Middle frontal gyrus (tissue), 1 donor: ENCODE results near the gene TEX44.

Source experiments
- DNase-seq: peaks from one replicate; pipeline ENCODE4 v3.0.0-alpha.2; 2015; ENCODE audit warnings: low spot score; ENCODE audit errors: extremely low spot score

The TEX44 gene

DNA sequence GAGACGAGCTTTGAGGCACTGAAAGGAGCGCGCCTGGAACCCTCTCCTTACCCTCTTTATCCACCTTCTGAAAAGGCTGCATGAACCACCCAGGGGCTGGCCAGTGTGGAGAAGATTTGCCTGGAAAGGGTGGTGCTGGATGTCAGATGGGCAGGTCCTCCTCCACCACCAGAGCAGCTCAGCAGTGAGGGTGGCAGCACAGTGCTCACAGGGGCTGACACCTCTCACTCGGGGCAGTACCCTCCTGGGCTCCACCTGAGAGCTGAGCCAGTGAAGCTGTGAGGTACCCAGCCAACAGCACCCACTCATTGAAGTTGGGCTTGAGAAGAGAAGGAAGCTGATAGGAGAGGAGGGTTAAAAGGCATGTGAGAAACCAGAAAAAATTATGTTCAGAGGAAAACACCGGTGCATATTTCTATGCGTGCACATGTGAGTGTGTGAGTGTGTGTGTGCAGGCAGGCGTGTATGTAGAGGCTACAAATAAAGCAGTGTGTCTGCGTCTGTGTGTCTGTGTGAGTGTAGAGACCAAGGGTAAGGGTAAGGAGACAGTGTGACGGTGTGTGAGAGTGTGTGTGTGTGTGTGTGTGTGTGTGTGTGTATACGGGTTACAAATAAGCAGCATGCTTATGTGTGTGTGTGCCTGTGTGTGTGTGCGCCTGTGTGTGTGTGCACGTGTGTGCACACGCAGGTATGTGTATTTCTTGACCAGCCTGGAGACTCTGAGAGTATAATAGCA is 40.7 kb downstream of the TEX44 start:
- DNase-seq: no peak

GRCh38 chr2:231634412-231634811 is 41.7 kb downstream of the TEX44 start:
- DNase-seq: no peak

- no peak for DNase-seq
Observed at GRCh38 chr2:231634951-231635875, 42.5 kb downstream of the TEX44 start.

DNA sequence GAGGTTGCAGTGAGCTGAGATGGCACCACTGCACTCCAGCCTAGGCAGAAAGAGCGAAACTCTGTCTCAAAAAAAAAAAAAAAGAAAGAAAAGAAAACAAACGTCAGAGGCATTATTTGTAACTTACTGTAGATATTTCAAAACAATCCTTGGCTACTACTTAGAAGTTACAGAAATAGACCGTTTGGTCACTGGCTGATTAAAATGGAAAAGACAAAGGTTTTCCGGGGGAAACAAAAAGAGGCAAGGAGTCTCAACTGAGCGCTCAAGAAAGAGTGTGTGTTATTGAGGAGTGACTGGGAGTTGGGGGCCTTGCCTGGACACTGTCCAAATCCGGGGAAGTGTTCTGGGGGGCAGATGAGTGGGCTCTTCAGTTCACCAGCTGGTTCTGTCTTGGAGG is 47.6 kb downstream of the TEX44 start:
- DNase-seq: no peak

- DNase-seq: no peak
Observed at GRCh38 chr2:231640641-231641111, 48.0 kb downstream of the TEX44 start.

DNA sequence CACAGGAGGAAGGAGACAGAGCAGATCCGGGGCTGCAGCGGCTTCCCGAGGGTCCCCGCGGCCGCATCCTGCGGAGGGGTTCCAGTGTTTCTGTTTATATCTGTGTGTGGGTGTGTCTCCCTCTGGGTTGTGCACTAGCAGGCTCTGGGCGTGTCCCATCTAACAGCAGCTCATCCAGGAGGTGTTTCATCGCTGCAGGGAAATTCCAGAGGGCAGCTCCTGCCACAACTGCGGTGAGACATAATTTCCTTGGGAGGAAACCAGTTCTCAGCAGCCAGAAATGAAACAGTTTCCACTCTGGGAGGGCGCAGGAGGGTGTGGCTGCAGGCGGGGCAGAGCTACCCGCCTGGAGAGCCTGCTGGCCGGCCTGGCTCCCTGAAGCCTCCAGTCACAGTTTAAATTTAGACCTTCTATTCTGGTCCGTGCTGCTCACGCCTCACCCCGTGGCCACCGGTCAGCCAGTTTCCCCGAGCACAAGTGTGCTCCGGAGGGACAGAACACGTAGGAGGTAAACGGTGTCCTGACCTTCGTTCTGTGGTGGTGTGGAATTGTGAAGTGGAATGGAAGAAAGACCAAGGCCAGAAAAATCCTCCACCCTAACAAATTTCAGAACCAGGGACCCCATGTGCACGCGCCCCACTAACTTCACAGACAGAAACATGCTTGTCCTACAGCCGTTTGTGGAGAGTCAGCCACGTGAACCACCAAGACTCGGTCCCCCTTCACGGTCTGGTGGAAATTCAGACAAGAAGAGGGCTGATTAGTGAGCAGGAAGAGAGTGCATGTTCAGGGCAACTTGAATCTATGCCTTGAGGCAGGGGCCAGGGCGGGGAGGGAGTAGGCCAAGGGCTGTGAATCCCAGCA is 50.2 kb downstream of the TEX44 start:
- DNase-seq: no peak

GRCh38 chr2:231643495-231643888 is 50.8 kb downstream of the TEX44 start:
- DNase-seq: no peak
